Activated T-cell treated with anti-CD3 and anti-CD28 coated beads, Interleukin-2, amount 50 U/mL, for 48 hours (primary cell): ENCODE data around the gene DES.
"Not testable (repeated sequence)": the region's sequence is repeated elsewhere in the genome, so short reads cannot be mapped to it uniquely, and the experiment has no call there.

Experiments used
- DNase-seq, 2 experiments: peaks; one replicate each; pipeline ENCODE4 v3.0.0-alpha.2; 2020

The DES gene

GRCh38 chr2:219418155-219419011 is at the start of gene DES:
Gene DES (plus strand): TSS chr2:219418377. CDS start chr2:219418463, 86 bp downstream.
- no peak for DNase-seq

GRCh38 chr2:219368690-219369191 is 49.4 kb upstream of the DES start:
- DNase-seq, result no peak

GRCh38 chr2:219369447-219369861 is 48.7 kb upstream of the DES start:
- no peak for DNase-seq

GRCh38 chr2:219378163-219378851 is 39.9 kb upstream of the DES start:
- DNase-seq, result no peak

- DNase-seq, result no peak
Measured at GRCh38 chr2:219380926-219381325, 37.3 kb upstream of the DES start.

- no peak for DNase-seq
Measured at GRCh38 chr2:219381448-219381847, 36.7 kb upstream of the DES start.

- DNase-seq, result no peak
Measured at GRCh38 chr2:219384083-219384713, 34.0 kb upstream of the DES start.

GRCh38 chr2:219384859-219385258 is 33.3 kb upstream of the DES start:
- no peak for DNase-seq

GRCh38 chr2:219385958-219386520 is 32.1 kb upstream of the DES start:
- DNase-seq, result no peak

- DNase-seq, result peak; percentile 27 to 37
Measured at GRCh38 chr2:219386532-219387280, 31.5 kb upstream of the DES start.

- DNase-seq, result peak; percentile 97
Measured at GRCh38 chr2:219387306-219388120, 30.7 kb upstream of the DES start, which contains the start of gene DNPEP. Gene DNPEP (minus strand): TSS chr2:219387912. CDS start chr2:219387794, 118 bp downstream.

- DNase-seq, result peak; percentile 99
Measured at GRCh38 chr2:219388121-219388906, 29.9 kb upstream of the DES start.

GRCh38 chr2:219388907-219389156 is 29.3 kb upstream of the DES start:
- no peak for DNase-seq

GRCh38 chr2:219392754-219393153 is 25.4 kb upstream of the DES start:
- no peak for DNase-seq

GRCh38 chr2:219395056-219395455 is 23.1 kb upstream of the DES start:
- not testable (repeated sequence) for DNase-seq

- DNase-seq, result no peak
Measured at GRCh38 chr2:219395609-219396008, 22.6 kb upstream of the DES start.

GRCh38 chr2:219396863-219397457 is 21.2 kb upstream of the DES start:
- DNase-seq, result no peak

- no peak for DNase-seq
Measured at GRCh38 chr2:219398721-219399363, 19.3 kb upstream of the DES start.

- no peak for DNase-seq
Measured at GRCh38 chr2:219399716-219400478, 18.3 kb upstream of the DES start.
